ENCODE measurements around the gene MPL. TPM values are rescaled to one million over a fixed set of nuclear protein-coding genes. Genes with fewer than 3 reads are reported as not detected.
A peak's percentile ranks its signal among the peaks of the same experiment; 100 is the strongest.

MPL gene
- polyA plus RNA-seq, 3 donors from 2014 or later = 0.57 TPM; not detected in 2

DNA sequence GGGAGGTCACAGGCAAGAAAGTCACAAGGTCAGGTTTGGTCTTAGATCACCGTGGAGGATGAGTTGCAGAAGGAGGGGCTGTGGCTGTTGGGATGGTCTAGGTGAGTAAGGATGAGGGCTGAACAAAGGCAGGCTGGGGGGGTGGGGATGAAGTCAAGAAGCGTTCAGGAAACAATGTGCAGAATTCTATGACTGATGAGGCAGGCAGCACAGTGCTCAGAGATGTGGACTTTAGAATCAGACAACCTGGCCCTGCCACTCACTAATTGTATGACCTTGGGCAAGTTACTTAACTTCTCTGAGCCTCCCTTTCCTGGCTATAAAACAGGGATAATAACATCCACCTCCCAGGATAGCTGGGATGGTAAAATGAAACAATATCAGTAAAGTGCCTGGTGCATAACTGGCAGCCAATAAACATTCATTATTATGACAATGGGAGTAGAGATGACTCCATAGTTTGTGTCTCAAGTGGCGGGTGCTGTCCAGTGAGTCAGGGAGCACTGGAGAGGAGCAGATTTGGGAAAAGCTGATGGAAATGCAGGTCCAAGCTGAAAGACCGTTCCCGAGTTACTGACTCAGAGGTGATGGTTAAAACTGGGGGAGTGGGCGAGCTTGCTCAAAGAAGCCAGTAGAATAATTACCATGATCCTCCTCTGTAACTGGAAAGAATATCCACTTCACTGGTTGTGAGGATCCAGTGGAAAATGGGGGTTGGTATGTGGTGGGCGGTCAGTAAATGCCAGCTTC lies 34.7 kb upstream of the MPL start:
- no peak for DNase-seq
- H3K9me3 Mint-ChIP-seq = no peaks in the 10 kb centered on the region

DNA sequence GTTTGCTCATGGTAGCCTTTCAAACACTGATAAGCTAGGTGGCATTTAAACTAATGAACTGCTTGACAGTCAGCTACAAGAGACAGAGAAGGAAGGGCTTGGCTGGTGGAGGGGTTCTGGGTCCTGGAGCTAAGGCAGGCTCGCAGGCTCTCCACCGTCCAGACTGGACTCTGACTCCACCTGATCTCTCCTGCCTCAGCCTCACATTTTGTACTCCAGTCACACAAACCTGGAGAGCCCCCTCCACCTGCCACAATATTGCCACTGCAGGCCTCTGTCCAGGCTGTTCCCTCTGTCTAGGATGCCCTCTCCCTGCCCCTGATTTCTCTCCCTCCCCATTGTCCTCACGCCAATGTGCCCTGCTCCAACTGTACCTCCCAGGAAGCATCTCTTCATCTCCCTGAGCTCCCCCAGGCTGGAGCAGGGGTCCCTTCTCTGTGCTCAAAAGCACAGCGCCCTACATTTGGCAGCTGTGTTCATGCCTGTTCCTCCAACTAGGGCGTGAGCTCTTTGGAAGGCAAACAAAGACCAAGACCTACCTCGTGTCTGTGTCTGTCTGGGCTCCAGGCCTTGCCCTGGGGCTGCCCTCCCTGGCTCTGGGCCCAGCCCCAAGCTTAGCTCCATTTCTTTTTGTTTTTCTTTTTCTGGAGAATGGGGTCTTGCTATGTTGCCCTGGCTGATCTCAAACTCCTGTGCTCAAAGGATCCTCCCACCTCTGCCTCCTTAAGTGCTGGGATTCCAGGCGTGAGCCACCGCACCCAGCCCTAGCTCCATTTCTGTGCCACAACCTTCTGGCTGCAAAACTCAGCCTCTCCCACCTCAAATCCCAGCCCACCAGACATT lies 33.9 kb upstream of the MPL start:
- H3K27ac Mint-ChIP-seq = peak overlapping the region in 1 of 6 donors; percentile 68
- H3K4me1 Mint-ChIP-seq = peaks cover 7 to 8% of the 10 kb centered on the region in 2 donors
- no peak overlapping the region for H3K4me3 Mint-ChIP-seq
- peaks cover 2 to 13% (median 2%) of the 10 kb centered on the region in 3 donors for H3K27me3 Mint-ChIP-seq (ENCODE audit: low read depth in 3 of 3)
- no peak for DNase-seq
- H3K9me3 Mint-ChIP-seq = no peaks in the 10 kb centered on the region
- H3K36me3 Mint-ChIP-seq = no peaks in the 10 kb centered on the region

More for the DNA sequence above, 34.7 kb upstream of the MPL start:
- peaks cover 7 to 8% of the 10 kb centered on the region in 2 donors for H3K4me1 Mint-ChIP-seq
- H3K36me3 Mint-ChIP-seq = no peaks in the 10 kb centered on the region
- peaks cover 2 to 13% (median 2%) of the 10 kb centered on the region in 3 donors for H3K27me3 Mint-ChIP-seq (ENCODE audit: low read depth in 3 of 3)
- no peak overlapping the region for H3K27ac Mint-ChIP-seq
- H3K4me3 Mint-ChIP-seq = no peak overlapping the region

DNA sequence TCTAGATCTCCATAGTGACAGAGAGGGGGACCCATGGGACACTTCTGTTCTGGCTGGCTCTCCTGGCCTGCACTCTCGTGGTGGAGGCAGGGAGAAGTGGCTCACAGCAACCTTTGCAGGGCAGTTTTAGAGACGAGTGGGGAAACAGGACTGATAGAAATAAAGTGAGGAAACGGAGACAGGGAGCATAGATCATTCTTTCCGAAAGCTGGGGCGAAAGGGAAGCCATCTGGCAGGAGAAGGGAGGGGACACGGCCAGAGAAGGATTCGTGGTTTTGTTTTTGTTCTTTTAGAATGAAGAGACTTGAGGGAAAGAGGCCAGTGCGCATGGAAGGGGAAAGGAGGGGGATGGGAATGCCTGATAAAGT lies 33.3 kb upstream of the MPL start:
- H3K36me3 Mint-ChIP-seq = no peaks in the 10 kb centered on the region
- DNase-seq = no peak
- H3K4me1 Mint-ChIP-seq = peaks cover 7 to 8% of the 10 kb centered on the region in 2 donors
- H3K27ac Mint-ChIP-seq = peak overlapping the region in 2 of 6 donors; percentile 40 to 68
- no peaks in the 10 kb centered on the region for H3K9me3 Mint-ChIP-seq
- H3K4me3 Mint-ChIP-seq = no peak overlapping the region
- peaks cover 2 to 13% (median 2%) of the 10 kb centered on the region in 3 donors for H3K27me3 Mint-ChIP-seq (ENCODE audit: low read depth in 3 of 3)

DNA sequence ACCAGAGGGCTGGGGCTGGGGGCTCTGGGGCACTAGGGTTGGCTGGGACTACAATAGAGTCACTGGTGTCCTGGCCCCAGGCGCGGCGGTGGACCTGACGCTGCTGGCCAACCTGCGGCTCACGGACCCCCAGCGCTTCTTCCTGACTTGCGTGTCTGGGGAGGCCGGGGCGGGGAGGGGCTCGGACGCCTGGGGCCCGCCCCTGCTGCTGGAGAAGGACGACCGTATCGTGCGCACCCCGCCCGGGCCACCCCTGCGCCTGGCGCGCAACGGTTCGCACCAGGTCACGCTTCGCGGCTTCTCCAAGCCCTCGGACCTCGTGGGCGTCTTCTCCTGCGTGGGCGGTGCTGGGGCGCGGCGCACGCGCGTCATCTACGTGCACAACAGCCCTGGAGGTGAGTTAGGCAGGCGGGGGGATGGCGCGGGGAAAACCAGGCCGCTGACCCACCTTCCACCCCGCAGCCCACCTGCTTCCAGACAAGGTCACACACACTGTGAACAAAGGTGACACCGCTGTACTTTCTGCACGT lies 32.8 kb upstream of the MPL start:
- Mint-ChIP-seq H3K4me3 (no peak overlapping the region), H3K4me1 (peaks cover 7 to 8% of the 10 kb centered on the region in 2 donors), H3K27me3 (ENCODE audit: low read depth in 3 of 3) (peaks cover 2 to 13% (median 2%) of the 10 kb centered on the region in 3 donors), H3K27ac (no peak overlapping the region), H3K36me3 (no peaks in the 10 kb centered on the region), H3K9me3 (no peaks in the 10 kb centered on the region)
- DNase-seq = no peak

DNA sequence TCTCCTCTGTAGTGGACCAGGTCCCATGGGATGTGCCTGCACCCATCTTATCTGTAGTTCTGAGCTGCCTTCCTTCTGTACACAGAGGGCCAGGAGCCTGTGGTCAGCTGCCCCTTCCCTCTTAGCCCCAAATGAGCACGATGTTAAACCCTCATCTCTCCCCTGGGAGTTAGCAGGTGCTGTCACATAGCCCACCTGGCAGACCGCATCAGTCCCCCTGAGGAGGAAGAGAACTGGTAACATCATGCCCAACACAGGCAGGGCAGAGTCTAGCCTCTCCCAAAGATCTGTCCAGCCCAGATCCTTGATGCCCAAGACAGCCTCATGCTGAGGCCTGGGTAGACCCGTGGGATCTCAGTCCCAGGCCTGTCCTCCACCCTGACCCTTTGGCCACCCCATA lies 32.2 kb upstream of the MPL start:
- Mint-ChIP-seq H3K27ac (no peak overlapping the region), H3K36me3 (no peaks in the 10 kb centered on the region)
- no peak for DNase-seq

DNA sequence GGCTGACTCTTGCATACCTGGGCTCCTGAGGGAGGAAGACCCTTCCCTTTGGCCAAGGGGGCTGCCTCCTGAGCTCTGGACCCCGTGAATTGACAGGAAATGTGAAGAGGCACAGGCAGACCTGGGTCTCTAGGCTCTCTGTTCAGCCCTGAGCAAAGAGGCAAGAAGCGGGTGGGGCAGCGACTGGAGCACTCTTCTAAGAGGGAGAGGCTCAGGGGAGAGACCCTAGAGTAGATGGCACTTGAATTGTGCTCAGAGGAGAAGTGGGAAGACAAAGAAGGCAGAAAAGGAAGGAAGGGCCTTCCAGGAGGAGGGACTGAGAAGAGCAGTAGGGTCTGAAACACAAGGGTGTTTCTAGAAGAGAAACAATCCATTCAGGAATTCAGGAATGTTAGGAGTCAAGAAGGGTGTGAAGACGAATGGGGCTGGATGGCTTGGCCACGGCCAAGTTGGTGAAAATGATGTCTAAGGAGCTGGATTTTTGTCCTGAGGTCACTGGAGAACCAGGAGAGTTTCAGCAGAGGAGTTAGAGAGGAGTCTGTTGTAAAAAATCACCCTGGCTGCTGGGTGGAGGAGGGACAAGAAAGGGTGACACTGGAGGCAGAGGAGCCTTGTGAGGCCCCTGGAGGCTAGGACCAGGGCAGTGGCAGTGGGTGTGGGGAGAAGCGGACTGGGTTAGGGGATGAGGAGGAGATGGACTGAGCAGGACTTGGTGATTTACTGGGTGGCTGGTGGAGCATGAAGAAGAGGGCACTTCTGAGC lies 31.5 kb upstream of the MPL start:
- Mint-ChIP-seq H3K27me3 (ENCODE audit: low read depth in 3 of 3) (peaks cover 2 to 13% (median 2%) of the 10 kb centered on the region in 3 donors), H3K27ac (peak overlapping the region in 1 of 6 donors; percentile 6), H3K9me3 (no peaks in the 10 kb centered on the region)

More for the DNA sequence above, 32.2 kb upstream of the MPL start:
- Mint-ChIP-seq H3K4me1 (peaks cover 7% of the 10 kb centered on the region in 2 donors), H3K9me3 (no peaks in the 10 kb centered on the region), H3K4me3 (no peak overlapping the region), H3K27me3 (ENCODE audit: low read depth in 3 of 3) (peaks cover 2 to 13% (median 2%) of the 10 kb centered on the region in 3 donors)

DNA sequence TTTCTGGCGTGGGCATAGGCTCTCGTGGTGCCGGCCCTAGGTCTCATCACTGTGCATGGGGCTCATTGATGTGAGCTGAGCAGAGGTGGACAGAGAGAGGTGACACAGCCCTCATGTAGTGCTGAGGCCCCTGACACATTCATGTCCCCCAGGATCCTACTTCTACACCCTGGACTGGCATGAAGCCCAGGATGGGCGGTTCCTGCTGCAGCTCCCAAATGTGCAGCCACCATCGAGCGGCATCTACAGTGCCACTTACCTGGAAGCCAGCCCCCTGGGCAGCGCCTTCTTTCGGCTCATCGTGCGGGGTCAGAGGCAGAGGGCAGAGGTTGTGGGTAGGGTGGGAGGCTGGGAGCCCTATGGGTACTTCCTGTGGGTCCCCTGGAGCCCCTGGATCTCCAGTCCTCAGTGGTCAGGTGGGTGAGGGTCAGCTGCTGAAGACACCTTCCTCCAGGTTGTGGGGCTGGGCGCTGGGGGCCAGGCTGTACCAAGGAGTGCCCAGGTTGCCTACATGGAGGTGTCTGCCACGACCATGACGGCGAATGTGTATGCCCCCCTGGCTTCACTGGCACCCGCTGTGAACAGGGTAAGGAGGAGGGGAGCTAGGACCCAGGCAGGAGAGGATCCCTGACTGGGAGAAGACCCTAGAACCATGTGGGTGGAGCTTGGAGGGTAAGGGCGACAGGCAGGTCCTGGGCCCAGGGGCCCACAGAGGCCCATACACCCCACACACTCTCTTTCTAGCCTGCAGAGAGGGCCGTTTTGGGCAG lies 30.7 kb upstream of the MPL start:
- no peaks in the 10 kb centered on the region for H3K9me3 Mint-ChIP-seq
- no peak for DNase-seq
- no peak overlapping the region for H3K27ac Mint-ChIP-seq
- H3K4me1 Mint-ChIP-seq = no peaks in the 10 kb centered on the region
- H3K36me3 Mint-ChIP-seq = no peaks in the 10 kb centered on the region
- H3K27me3 Mint-ChIP-seq (ENCODE audit: low read depth in 3 of 3) = peaks cover 0 to 13% (median 2%) of the 10 kb centered on the region in 3 donors
- H3K4me3 Mint-ChIP-seq = no peak overlapping the region

More for the DNA sequence above, 31.5 kb upstream of the MPL start:
- Mint-ChIP-seq H3K36me3 (no peaks in the 10 kb centered on the region), H3K4me1 (peaks cover 3% of the 10 kb centered on the region in 2 donors), H3K4me3 (no peak overlapping the region)
- no peak for DNase-seq

DNA sequence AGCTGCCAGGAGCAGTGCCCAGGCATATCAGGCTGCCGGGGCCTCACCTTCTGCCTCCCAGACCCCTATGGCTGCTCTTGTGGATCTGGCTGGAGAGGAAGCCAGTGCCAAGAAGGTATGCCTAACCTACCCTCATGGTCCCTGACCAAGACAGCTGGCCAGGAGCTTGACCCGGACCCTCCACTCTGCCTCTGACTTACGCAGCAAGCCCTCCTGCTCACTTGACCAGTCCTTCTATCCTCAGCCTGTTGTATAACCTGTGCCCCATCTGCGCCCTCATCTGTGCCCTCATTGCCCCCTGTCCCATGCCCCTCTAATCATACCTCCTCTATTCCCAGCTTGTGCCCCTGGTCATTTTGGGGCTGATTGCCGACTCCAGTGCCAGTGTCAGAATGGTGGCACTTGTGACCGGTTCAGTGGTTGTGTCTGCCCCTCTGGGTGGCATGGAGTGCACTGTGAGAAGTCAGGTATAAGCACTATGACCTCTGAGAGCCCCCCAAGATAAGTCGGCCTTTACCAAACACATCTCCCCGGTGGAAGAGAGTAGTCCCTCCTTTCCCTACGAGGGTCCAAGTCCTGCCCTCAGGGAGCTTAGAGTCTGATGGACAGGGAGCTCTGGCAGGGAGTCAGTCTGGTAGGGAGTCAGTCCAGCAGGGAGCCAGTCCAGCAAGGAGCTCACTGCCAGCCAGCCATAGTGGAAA lies 30.0 kb upstream of the MPL start:
- no peak overlapping the region for H3K27ac Mint-ChIP-seq
- no peak for DNase-seq

DNA sequence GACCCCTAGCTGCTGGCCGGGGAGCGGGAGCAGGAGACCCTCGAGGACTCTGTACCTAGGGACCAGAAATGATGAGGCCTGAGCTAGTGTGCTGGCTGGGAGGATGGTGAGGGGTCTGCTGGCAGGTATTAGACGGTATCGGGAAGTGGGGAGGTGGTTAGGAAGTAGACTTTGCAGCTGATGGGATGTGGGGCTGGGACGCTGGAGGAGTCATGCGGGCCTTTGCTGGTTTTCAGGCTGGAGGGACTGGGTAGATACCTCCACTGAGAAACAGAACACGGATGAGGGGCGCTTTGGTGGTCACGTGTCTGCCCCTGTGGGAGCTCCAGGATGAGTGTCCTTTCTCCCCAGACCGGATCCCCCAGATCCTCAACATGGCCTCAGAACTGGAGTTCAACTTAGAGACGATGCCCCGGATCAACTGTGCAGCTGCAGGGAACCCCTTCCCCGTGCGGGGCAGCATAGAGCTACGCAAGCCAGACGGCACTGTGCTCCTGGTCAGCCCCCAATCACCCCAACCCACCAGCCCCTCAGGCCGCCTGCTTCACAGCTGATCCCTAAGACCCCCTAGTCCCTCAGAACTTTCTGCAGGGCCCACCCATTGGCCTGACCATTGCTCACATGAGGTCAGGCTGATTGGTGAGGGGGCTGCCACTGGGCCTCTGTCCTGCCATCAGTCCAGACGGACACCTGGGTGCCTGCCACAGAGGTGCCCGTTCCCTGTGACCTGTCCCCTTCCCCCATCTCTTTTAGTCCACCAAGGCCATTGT lies 28.8 kb upstream of the MPL start:
- no peak overlapping the region for H3K4me3 Mint-ChIP-seq
- no peaks in the 10 kb centered on the region for H3K9me3 Mint-ChIP-seq
- no peak for DNase-seq
- H3K27ac Mint-ChIP-seq = no peak overlapping the region
- peaks cover 0 to 3% (median 0%) of the 10 kb centered on the region in 3 donors for H3K36me3 Mint-ChIP-seq
- H3K27me3 Mint-ChIP-seq (ENCODE audit: low read depth in 3 of 3) = peaks cover 0 to 9% (median 1%) of the 10 kb centered on the region in 3 donors
- H3K4me1 Mint-ChIP-seq = no peaks in the 10 kb centered on the region

More for the DNA sequence above, 30.0 kb upstream of the MPL start:
- H3K27me3 Mint-ChIP-seq (ENCODE audit: low read depth in 3 of 3) = peaks cover 0 to 13% (median 2%) of the 10 kb centered on the region in 3 donors
- H3K4me1 Mint-ChIP-seq = no peaks in the 10 kb centered on the region
- H3K9me3 Mint-ChIP-seq = no peaks in the 10 kb centered on the region
- H3K36me3 Mint-ChIP-seq = peaks cover 0 to under 1% (median 0%) of the 10 kb centered on the region in 3 donors
- H3K4me3 Mint-ChIP-seq = no peak overlapping the region

DNA sequence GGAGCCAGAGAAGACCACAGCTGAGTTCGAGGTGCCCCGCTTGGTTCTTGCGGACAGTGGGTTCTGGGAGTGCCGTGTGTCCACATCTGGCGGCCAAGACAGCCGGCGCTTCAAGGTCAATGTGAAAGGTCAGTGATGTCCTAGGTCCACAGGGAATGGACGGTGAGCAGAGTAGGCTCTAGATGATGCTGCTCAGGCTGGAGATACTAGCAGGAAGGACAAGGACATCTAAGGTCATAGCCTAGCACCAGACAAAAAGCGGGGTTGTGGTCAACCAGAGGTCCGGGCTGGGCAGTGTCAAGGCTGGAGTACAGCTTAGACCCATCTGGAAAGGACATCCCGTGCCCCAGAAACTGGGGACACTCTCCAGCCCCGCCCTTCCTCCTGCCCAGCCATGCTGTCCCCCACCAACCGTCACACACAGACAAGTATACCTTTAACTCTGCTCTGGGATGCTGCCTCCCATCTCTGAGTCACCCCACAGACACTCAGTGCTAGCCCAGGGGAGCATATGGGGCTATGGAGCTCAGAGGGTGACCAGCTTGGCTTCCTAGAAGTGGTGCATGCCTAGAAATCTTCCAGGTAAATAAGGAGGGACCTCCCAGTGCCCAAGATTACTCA lies 28.1 kb upstream of the MPL start:
- no peaks in the 10 kb centered on the region for H3K4me1 Mint-ChIP-seq
- H3K36me3 Mint-ChIP-seq = peaks cover 0 to 3% (median 0%) of the 10 kb centered on the region in 3 donors
- no peak overlapping the region for H3K4me3 Mint-ChIP-seq
- H3K9me3 Mint-ChIP-seq = no peaks in the 10 kb centered on the region
- no peak overlapping the region for H3K27ac Mint-ChIP-seq
- peaks cover 0 to 9% (median 1%) of the 10 kb centered on the region in 3 donors for H3K27me3 Mint-ChIP-seq (ENCODE audit: low read depth in 3 of 3)
- no peak for DNase-seq

DNA sequence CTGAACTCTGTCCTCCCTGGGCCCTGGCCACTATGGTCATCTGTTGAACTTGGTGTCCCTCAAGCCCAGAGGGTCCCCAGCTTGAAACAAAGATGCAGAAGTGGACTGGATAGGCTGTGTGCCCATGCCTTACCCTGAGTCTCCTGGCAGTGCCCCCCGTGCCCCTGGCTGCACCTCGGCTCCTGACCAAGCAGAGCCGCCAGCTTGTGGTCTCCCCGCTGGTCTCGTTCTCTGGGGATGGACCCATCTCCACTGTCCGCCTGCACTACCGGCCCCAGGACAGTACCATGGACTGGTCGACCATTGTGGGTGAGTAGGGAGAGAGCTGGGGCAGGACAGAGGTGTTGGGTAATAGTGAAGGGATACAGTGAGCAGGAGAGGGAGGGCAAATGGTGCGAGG lies 26.1 kb upstream of the MPL start:
- H3K27ac Mint-ChIP-seq = no peak overlapping the region
- no peak for DNase-seq
- H3K9me3 Mint-ChIP-seq = no peaks in the 10 kb centered on the region
- H3K36me3 Mint-ChIP-seq = peaks cover 0 to 3% (median 0%) of the 10 kb centered on the region in 3 donors
- peaks cover 0 to 8% (median 1%) of the 10 kb centered on the region in 3 donors for H3K27me3 Mint-ChIP-seq (ENCODE audit: low read depth in 3 of 3)
- H3K4me1 Mint-ChIP-seq = no peaks in the 10 kb centered on the region
- no peak overlapping the region for H3K4me3 Mint-ChIP-seq

Measured in immature natural killer cell (primary cell).